GM21786 (cell line): ENCODE data around the gene ARPC5.
A peak's percentile ranks its signal among the peaks of the same experiment; 100 is the strongest.

Experiments used
- ATAC-seq: cut with Tn5 transposase; IDR thresholded peaks from one replicate; pipeline ENCODE4 v1.9.1; 2021; ENCODE audit not compliant: unreplicated experiment

The ARPC5 gene

DNA sequence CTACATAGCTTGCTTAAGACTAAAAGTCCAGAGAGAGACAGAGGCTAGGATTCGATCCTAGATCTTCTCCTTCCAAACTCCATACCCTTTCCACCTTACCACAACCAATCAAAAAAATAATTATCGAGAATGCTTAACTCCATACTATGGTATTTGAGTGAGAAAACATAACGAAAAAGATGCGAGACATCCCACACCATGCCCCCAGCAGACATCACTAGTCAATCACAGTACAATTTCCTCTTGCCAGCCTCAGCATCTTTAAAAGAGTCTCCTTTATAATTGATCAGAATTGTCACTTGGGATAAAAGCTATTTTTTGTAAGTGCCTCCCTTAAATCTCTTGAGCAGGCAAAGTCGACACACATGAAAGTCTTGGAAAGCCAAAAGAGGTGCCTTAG is 46.2 kb downstream of the ARPC5 start:
- no peak for ATAC-seq

GRCh38 chr1:183588827-183589226 is 46.8 kb downstream of the ARPC5 start:
- no peak for ATAC-seq

GRCh38 chr1:183586926-183587325 is 48.7 kb downstream of the ARPC5 start:
- no peak for ATAC-seq

DNA sequence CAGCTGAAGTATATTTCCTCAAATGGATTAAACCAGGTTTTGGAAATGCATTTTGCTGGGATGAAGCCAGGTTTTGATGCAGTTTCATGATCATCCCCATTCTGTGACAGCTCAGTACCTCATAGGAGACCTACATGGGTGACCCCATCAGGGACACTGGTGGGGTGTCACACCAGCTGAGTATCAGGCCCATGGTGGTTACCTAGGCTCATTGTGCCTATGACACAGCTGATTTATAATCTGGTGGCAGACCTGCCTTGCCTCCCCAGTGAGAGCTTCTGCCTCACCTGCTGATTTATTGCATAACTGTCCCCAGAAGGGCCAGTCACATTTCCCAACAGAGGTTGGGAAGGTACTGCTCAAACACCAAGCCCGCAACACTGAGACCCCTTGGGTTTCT is 49.1 kb downstream of the ARPC5 start:
- ATAC-seq: no peak

DNA sequence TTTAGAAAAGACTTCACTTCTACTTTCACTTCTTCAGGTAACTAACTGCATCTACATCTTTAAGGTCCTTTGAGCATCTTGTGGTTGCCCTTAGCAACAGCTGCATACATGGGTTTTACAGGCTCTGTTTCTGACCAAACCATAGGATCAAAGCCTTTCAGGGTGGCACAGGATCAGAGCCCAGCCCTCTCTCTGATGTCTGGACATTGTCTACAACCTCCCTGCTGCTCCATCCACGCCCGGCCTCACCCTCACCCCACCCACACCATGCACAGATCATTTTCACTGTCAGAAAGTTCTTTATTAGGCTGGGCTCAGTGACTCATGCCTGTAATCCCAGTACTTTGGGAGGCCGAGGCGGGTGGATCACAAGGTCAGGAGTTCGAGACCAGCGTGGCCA is 50.5 kb downstream of the ARPC5 start:
- ATAC-seq: no peak

GRCh38 chr1:183584147-183584546 is 51.4 kb downstream of the ARPC5 start:
- ATAC-seq: no peak

- ATAC-seq: no peak
Measured at GRCh38 chr1:183583466-183583865, 52.1 kb downstream of the ARPC5 start.

GRCh38 chr1:183582021-183582713 is 53.4 kb downstream of the ARPC5 start:
- ATAC-seq: no peak

GRCh38 chr1:183580281-183580682 is 55.3 kb downstream of the ARPC5 start:
- peak; percentile 47 for ATAC-seq

DNA sequence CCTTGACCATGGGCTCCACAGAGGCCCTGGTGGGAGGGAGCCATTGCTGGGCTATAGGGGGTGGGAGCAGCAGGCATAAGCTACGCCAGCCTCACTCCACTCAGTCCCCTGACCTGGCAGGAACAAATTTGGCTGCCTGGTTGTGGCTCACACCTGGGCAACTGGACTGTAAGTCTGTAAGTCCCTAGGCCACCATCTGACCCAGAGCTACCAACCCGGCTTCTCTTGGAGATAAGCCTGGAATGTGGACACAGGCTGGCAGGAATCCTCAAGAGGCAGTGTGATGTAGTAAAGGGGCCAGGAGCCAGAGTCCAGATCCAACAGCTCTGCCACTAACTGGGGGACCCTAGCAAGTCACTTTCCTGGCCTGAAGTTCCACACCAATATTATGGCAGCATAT is 56.7 kb downstream of the ARPC5 start:
- no peak for ATAC-seq

GRCh38 chr1:183577897-183578465 is 57.6 kb downstream of the ARPC5 start:
- no peak for ATAC-seq

GRCh38 chr1:183576537-183576936 is 59.0 kb downstream of the ARPC5 start:
- no peak for ATAC-seq

GRCh38 chr1:183575606-183576005 is 60.0 kb downstream of the ARPC5 start:
- ATAC-seq: no peak

DNA sequence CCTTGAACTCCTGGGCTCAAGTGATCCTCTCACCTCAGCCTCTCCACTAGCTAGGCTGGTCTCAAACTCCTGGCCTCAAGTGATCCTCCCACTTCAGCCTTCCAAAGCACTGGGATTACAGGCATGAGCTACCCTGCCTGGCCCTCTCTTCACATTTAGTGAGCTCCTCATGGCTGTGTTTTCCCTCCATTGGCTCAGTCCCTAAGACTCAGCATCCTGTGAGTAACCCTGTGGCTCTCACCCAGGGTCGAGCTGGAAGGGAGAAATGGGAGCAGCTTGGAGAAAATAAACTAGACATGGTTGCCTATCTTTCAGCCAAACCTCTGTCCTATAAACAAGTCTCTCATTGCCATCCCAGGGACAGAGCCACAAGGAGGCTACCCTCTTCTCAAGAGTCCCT is 62.9 kb downstream of the ARPC5 start:
- ATAC-seq: no peak

GRCh38 chr1:183571678-183572268 is 63.8 kb downstream of the ARPC5 start:
- no peak for ATAC-seq
